ENCODE data around the gene EPB41L1.

The EPB41L1 gene

DNA sequence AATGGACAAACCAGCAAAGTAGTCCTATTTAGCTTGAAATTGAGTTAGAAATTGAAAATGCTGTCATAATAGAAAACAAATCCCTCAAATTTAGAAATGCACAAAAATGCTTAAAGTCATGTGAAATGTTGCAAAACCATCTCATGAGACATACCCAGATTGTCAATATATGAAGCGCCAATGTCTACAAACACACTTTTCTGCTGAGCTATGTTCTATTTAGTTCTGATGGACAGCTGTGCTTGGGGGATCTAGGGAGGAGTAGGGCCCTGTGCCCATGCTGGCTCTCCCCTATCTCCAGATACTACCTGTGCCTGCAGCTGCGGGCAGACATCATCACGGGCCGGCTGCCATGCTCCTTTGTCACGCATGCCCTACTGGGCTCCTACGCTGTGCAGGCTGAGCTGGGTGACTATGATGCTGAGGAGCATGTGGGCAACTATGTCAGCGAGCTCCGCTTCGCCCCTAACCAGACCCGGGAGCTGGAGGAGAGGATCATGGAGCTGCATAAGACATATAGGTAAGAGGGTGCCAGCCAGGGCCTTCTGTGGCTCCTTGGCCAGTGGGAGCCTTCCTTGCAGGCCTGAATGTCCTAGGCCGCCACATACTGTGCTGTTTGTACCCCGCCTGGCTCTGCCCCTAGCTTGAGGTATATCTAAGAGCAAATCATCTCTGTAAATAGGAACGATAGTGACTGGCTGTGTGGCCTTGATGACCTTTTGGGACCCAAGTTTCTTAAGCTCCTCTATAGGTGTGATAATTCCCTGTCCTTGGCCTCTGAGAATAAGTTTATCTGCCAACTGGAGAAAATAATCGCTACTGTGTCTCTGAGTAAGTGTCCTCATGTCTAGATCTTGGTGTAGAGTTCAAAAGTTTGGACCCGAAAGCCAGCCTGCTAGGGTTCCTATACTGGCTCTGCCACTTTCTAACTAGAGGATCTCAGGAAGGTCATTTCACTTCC, 30.6 kb downstream of the EPB41L1 start:
- DNase-seq, result no peak

DNA sequence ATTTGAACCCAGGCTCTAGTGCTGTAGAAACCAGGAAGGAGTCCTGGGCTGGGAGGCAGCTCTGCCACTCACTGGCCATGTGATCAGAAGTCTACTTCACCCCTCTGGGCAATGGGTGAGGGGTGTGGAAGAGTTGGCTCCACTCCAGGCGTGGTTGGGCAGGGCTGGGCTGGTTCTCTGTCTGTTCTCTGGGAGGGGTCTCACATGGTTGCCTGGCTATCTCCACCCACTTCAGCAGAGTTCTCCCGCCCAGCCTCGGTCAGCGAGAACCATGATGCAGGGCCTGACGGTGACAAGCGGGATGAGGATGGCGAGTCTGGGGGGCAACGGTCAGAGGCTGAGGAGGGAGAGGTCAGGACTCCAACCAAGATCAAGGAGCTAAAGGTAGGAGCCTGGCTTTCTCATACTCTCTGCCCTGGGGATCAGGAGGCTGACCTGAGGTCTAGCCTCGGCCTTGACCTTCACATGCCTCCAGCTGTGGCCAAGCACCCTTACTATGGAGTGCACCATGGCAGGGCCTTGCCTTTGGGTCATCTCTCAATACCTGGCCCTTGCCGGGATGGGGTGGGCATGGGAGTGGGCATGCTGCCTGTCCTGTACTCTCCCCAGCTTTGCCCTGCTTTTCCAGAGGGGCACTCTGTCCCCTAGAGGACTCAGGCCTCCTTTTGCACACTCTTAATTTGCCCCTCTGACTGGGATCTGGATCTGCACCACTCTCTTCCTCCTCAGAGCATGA, 39.6 kb downstream of the EPB41L1 start:
- DNase-seq, result no peak

- DNase-seq, result no peak
Measured at GRCh38 chr20:36196676-36197075, 42.1 kb downstream of the EPB41L1 start.

DNA sequence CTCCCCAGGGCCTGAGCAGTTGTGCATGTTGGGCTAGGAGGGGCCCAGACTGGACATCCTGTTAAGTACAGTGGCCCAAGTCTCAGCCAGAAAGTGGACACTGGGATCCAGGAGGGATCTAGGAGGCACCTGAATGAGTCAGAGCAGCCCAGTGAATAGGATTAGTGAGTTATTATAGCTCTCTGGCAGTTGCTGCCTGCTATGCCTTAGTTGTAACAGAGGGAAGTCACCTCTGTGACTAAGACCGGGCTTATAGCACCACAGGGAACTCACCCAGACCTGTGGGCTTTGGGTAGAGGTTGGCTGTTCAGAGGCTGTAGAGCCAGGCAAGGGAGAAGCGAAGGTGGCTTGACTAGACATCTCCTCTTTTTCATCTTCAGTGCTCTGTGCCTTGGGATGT, 42.7 kb downstream of the EPB41L1 start:
- DNase-seq, result no peak

DNA sequence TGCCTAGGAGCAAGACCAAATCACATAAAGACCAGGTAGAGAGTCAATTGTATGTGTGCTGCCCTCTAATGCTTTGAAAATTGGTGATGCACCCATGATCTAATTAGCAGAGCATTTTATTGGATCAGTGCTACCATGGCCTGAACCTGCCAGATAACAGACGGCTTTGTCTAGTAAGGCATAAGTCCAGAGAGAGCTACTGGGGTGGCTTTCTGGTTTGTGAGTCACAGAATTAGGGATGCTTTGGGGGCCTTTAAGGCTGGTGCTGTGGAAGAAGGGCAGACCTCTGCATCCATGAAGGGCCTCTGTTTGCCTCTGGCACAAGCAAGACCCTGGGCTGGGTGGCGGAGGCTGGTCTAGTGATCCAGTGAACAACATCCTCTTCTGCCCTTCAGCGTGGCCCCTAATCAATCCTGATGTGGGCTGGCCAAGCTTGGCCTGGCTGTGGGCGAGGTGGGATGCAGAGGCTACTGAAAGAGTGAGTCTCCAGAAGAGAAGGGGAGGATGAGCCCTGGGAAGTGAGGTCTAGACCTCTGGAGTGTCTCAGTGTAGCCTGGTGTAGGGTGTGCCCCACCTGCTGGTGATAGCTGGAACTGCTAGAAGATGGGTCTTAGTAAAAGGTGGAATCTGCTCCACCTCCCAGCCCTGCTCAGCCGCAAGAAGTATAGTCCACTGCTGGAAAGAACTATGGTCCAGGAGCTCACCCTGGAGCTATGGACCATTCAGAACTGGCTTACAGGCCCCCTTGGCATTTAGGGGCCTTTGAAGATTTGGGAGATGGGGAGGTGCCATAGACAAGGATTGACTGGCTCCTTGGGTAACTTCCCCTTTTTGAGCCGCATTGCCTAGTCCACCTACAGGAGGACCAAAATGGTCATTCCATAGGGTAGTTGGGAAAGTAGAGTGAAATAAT, 45.1 kb downstream of the EPB41L1 start:
- DNase-seq, result peak in 52 of 56 donors; percentile 8 to 91 (median 48)

- DNase-seq, result no peak
Measured at GRCh38 chr20:36200451-36200850, 45.9 kb downstream of the EPB41L1 start.

- no peak for DNase-seq
Measured at GRCh38 chr20:36201198-36201597, 46.7 kb downstream of the EPB41L1 start.

DNA sequence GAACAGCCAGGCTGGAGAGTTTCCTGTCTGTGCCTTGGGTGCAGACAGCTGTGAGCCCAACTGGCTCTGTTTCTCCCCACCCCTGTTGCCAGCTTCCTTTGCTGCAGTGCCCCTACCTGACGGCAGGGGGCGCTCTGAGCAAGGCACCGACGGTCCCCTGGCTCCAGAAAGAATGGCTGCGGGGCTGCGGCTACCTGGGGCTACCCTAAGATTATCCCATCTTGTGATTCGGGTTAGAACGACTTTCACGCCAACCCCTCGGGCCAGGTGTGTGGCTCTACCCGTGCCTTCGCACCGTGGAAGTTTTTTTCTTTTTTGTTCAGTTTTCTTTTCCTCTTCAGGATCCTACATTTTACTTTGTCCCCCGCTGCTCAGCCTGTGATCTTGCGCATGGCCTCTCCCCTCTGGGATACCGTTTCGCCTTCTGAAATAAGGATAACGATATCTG, 48.4 kb downstream of the EPB41L1 start:
- DNase-seq, result peak in 48 of 56 donors; percentile 6 to 79 (median 38)

DNA sequence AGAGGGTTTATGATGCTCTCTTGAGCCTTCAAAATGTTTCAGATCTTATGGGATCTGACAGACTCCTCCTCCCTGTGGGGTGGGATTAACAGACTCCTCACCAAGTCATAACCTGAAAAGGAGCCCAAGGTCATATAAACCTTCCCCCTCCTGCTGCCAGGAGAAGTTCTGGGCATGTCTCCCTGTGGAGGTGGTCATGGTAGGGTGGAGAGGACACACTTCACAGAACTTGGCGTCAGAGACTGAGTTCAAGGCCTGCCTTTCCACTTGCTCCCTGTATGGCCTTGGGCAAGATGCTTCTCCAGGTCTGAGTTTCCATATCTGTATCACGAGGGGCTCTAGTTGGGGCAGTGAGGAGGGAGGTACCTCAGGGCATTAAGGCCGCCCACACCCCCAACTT, 49.3 kb downstream of the EPB41L1 start:
- DNase-seq, result no peak

GRCh38 chr20:36205026-36205425, 50.5 kb downstream of the EPB41L1 start:
- DNase-seq, result no peak

- no peak for DNase-seq
Measured at GRCh38 chr20:36206068-36206467, 51.5 kb downstream of the EPB41L1 start.

DNA sequence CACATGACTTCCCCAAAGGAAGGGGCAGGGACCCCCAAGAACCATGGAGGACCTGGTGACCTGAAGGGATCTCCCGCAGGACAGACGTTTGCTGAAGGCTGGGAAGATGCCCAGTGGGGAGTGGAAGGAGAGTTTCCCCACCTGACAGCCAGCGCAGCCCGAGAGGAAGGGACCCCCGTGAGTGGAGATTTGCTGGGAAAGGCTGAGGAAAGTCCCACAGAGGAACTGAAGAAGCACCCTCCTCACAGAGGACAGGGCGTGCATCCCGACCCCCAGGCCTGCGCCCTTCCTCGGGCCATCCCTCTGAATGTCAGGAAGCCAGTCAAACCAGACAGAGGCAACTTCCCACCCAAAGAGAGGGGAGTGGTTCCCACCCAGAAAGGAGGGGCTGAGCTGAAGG, 52.1 kb downstream of the EPB41L1 start:
- DNase-seq, result no peak

- DNase-seq, result no peak
Measured at GRCh38 chr20:36207602-36208001, 53.1 kb downstream of the EPB41L1 start.

DNA sequence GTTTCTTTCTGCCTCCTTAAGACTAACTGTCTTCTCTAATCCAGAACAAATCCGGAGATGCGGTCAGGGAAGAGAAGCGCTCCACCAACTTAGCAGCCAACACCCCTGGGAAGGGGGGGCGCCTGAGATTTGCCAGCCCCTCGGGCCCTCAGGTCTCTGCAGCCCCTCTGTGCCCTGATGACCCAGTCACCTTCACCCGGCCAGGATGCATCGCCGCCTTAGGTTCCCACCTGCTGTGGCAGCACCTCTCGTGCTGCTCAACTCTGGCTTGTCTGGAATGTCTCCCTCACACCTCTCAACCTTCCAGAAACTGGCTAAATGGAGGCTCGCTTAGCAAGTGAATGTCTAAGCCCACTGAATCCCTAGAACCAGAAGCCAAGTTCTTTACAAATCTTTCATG, 53.7 kb downstream of the EPB41L1 start:
- no peak for DNase-seq

GRCh38 chr20:36210436-36211021, 56.0 kb downstream of the EPB41L1 start:
- no peak for DNase-seq

- DNase-seq, result no peak
Measured at GRCh38 chr20:36213362-36213761, 58.8 kb downstream of the EPB41L1 start.

GRCh38 chr20:36214684-36215256, 60.2 kb downstream of the EPB41L1 start:
- no peak for DNase-seq

- DNase-seq, result no peak
Measured at GRCh38 chr20:36215778-36216177, 61.2 kb downstream of the EPB41L1 start.

DNA sequence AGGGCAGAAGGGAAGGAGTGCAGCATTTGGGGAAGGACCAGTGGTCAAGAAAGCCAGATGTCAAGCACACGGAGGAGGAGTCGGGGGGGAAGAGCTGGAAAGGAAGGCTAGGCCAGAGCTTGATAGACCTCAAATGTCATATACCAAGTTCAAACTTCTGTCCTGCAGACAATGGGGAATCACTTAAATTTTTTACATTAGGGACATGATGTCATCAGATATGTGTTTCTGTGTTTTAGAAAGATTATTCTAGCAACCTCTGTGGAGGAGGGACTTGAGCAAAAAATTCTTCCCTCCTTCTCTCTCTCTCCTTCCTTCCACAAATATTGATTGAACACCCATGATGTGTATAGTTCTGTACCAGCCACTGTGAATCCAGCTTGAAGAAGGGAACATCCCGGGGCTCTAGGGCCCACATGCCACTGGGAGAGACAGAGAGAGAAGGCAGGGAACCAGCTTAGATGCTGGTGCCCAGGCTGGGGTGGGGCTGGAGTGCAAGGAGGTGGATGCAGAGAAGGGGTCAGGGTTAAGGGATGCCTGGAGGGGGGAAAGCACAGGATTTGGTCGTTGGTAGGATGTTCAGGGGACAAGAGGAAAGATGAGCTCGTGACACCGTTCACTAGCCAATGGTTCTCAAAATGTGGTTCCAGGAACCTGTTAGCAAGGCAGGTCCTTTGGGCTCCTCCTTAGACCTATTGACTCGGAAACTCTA, 61.9 kb downstream of the EPB41L1 start:
- DNase-seq, result no peak

GRCh38 chr20:36217226-36217625, 62.7 kb downstream of the EPB41L1 start:
- no peak for DNase-seq
